Type B pancreatic cell (in vitro differentiated cells): ENCODE results near the gene SKAP1. TPM values are rescaled to one million over a fixed set of nuclear protein-coding genes. Genes with fewer than 3 reads are reported as not detected.
"Not testable (repeated sequence)": the region's sequence is repeated elsewhere in the genome, so short reads cannot be mapped to it uniquely, and the experiment has no call there.

ENCODE experiments used
- DNase-seq: peaks from one replicate; pipeline ENCODE4 v3.0.0; 2021; ENCODE audit warnings: mixed read lengths; ENCODE audit not compliant: unreplicated experiment; ENCODE audit errors: extremely low spot score
- H3K27ac Mint-ChIP-seq: 2 replicates; pipeline ENCODE4 v1.8.0; 2021; ENCODE audit warnings: mild to moderate bottlenecking, mixed read lengths
- H3K27me3 Mint-ChIP-seq: 2 replicates; pipeline ENCODE4 v1.8.0; 2021; ENCODE audit warnings: mixed read lengths
- H3K36me3 Mint-ChIP-seq: 2 replicates; pipeline ENCODE4 v1.8.0; 2021; ENCODE audit warnings: mixed read lengths
- H3K4me1 Mint-ChIP-seq: one replicate; pipeline ENCODE4 v1.8.0; 2021; ENCODE audit warnings: mixed read lengths; ENCODE audit not compliant: unreplicated experiment
- H3K4me3 Mint-ChIP-seq: 2 replicates; pipeline ENCODE4 v1.8.0; 2021; ENCODE audit warnings: mild to moderate bottlenecking, mixed read lengths
- H3K9me3 Mint-ChIP-seq: 2 replicates; pipeline ENCODE4 v1.8.0; 2021; ENCODE audit warnings: mixed read lengths
- total RNA-seq: library from RNA; stranded (reverse); gene quantifications from 2 replicates; pipeline ENCODE4 v1.2.1, GENCODE V29; 2021; ENCODE audit warnings: low replicate concordance
- TF ChIP-seq, protein P1 (sequence below): fragments of 200-600 bp; sonication (generic); conservative IDR thresholded peaks from 2 replicates; pipeline ENCODE4 v1.5.0; 2021; ENCODE audit warnings: antibody characterized with exemption, mild to moderate bottlenecking

Gene SKAP1
- total RNA-seq, 1 donor from 2014 or later: 0.43 TPM

DNA sequence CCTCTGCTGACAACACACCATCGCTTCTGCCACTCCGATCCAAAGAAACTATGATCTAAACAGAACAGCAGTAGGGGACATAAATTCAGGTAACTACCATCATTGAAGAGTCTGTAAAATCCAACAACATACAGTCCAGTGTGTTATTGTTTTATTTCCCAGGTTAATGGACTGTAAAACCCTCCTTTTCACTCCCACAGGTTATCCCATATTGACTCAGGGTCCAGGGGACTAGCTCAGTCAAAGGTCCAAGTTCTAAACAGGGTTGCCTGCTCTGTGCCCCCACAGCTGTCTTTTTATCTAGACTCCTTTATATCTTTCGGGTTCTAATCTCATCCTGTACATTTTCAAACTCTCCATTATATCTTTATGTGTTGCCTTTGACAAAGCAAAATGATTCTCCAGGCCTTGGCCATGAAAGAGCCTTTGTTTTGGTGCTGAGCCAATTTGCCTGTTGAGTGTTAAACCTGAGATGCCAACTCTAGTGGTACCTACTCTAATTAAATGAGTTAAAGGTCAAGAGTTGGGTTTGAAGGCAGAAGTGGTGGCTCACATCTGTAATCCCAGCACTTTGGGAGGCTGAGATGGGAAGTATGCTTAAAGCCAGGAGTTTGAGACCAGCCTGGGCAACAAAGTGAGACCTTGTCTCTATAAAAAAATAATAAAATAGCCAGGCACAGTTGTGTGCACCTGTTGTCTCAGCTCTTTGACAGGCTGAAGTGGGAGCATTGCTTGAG lies 242.0 kb downstream of the SKAP1 start:
- Mint-ChIP-seq H3K9me3 (no peaks in the 10 kb centered on the region), H3K27ac (no peak overlapping the region), H3K4me1 (peaks cover 6% of the 10 kb centered on the region), H3K27me3 (peaks cover 43% of the 10 kb centered on the region), H3K4me3 (no peak overlapping the region), H3K36me3 (no peaks in the 10 kb centered on the region)
- TF ChIP-seq, protein P1, sequence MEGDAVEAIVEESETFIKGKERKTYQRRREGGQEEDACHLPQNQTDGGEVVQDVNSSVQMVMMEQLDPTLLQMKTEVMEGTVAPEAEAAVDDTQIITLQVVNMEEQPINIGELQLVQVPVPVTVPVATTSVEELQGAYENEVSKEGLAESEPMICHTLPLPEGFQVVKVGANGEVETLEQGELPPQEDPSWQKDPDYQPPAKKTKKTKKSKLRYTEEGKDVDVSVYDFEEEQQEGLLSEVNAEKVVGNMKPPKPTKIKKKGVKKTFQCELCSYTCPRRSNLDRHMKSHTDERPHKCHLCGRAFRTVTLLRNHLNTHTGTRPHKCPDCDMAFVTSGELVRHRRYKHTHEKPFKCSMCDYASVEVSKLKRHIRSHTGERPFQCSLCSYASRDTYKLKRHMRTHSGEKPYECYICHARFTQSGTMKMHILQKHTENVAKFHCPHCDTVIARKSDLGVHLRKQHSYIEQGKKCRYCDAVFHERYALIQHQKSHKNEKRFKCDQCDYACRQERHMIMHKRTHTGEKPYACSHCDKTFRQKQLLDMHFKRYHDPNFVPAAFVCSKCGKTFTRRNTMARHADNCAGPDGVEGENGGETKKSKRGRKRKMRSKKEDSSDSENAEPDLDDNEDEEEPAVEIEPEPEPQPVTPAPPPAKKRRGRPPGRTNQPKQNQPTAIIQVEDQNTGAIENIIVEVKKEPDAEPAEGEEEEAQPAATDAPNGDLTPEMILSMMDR: no peak
- no peak for DNase-seq

DNA sequence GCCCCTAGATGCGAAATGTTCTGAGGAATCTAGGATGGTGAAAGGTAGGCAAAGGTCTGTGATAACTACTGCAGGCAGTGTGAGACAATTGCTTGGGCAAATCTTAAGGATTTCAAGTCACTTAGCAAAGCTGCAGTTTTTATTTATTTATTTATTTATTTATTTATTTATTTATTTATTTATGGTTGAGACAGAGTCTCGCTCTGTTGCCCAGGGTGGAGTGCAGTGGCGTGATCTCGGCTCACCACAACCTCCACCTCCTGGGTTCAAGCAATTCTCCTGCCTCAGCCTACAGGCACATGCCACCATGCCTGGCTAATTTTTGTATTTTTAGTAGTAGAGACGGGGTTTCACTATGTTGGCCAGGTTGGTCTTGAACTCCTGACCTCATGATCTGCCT lies 243.7 kb downstream of the SKAP1 start:
- peaks cover 45% of the 10 kb centered on the region for H3K27me3 Mint-ChIP-seq

DNA sequence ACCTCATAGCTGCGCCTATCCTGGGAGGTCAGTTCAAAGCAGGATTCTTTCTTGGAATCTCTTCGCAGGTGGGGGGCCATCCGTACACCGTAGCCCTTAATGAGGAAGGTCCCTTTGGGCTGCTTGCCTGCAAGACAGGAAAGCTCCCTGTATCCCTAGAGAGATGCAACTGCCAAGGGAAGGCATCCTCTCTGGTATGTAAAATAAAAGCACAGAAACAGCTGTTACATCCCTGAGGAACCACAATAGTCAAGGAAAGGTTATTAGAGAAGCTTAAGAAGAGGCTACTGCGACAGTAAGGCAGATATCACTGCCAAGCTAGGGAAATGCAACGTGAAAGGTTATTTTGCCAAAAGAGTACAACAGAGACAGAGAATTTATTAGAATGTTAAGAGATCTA lies 245.3 kb downstream of the SKAP1 start:
- no peak for DNase-seq
- no peaks in the 10 kb centered on the region for H3K9me3 Mint-ChIP-seq
- no peak overlapping the region for H3K4me3 Mint-ChIP-seq
- no peaks in the 10 kb centered on the region for H3K4me1 Mint-ChIP-seq
- peaks cover 55% of the 10 kb centered on the region for H3K27me3 Mint-ChIP-seq
- H3K27ac Mint-ChIP-seq: no peak overlapping the region
- TF ChIP-seq, protein P1: no peak
- no peaks in the 10 kb centered on the region for H3K36me3 Mint-ChIP-seq

More for the DNA sequence above, 243.7 kb downstream of the SKAP1 start:
- H3K9me3 Mint-ChIP-seq, DNase-seq, H3K4me3 Mint-ChIP-seq, H3K36me3 Mint-ChIP-seq, H3K4me1 Mint-ChIP-seq, H3K27ac Mint-ChIP-seq: not testable (repeated sequence)

DNA sequence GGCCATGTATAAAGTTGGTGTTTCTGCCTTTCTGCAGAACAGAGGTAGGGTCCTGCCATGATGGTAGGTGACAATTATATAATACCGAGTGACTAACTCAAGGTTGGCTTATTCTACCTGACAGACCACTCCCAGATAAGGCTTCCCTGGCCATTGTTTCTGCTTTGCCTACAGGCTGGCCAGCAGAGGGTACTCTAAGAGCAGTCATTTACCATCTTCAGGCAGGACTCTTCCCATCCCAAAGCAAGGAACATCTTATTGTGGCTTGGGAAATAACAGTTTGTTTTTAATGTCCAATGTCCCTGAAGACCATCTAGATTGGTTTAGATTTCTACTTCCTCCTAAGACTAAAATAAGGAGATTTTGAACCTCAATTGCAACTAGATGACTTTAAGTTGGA lies 248.4 kb downstream of the SKAP1 start:
- no peak overlapping the region for H3K4me3 Mint-ChIP-seq
- no peak for DNase-seq
- H3K36me3 Mint-ChIP-seq: no peaks in the 10 kb centered on the region
- peaks cover 55% of the 10 kb centered on the region for H3K27me3 Mint-ChIP-seq
- H3K4me1 Mint-ChIP-seq: no peaks in the 10 kb centered on the region
- H3K27ac Mint-ChIP-seq: no peak overlapping the region
- H3K9me3 Mint-ChIP-seq: no peaks in the 10 kb centered on the region
- TF ChIP-seq, protein P1: peak; percentile 57

DNA sequence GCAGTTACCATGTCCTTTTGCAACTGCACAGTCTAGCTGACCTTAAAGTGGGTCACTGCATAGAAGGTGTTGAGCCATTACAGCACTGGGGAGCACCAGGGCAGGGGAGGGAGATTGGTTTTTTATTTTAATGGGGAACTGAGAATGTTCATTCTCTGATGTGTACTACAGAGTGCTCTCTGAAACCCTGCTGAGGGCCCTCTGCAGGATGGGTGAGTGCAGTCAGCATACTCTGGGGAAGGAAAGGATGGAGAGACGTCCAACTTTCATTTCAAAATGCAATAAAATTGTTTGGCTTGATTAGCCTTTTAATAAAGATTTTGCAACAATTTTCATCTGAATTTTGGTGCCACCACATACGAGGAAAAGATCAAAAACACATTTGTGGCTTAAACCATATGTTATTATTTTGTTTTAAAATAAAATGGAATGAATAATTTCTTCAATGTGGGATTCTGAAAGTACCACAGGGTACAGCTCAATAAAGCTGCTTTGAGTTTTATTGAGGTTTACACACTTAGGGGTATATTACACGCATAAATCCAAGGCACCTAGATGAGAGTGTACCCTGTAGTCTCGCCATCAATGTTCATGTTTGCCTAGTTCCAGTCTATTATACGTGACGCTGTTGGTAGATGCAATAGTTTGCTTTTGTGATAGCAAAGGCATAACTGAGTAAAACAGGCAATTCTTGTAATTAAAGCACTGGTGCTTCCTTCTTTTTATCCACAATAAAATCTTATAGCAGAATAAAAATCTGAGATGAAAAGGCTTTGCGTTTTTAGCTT lies 249.0 kb downstream of the SKAP1 start:
- no peak overlapping the region for H3K27ac Mint-ChIP-seq
- no peaks in the 10 kb centered on the region for H3K9me3 Mint-ChIP-seq
- H3K4me3 Mint-ChIP-seq: no peak overlapping the region
- no peaks in the 10 kb centered on the region for H3K36me3 Mint-ChIP-seq
- DNase-seq: no peak
- TF ChIP-seq, protein P1: no peak
- H3K4me1 Mint-ChIP-seq: no peaks in the 10 kb centered on the region
- H3K27me3 Mint-ChIP-seq: peaks cover 54% of the 10 kb centered on the region
